IPS DF 6.9 (cell line): ENCODE data around the gene VEZF1.

Experiments used
- DNase-seq: peaks from one replicate; pipeline ENCODE4 v3.0.0-alpha.2; 2013; ENCODE audit warnings: low read depth, low spot score
- H3K27ac ChIP-seq: one replicate; pipeline ENCODE4 v1.5.1; 2013; ENCODE audit warnings: low read length, control low read depth
- H3K27me3 ChIP-seq: 2 replicates; pipeline ENCODE4 v1.6.1; 2013; ENCODE audit warnings: mild to moderate bottlenecking, low read length; ENCODE audit not compliant: control insufficient read depth, insufficient read depth
- H3K36me3 ChIP-seq: 2 replicates; pipeline ENCODE4 v1.6.1; 2013; ENCODE audit warnings: low read length; ENCODE audit not compliant: control insufficient read depth, insufficient read depth
- H3K4me1 ChIP-seq: 2 replicates; pipeline ENCODE4 v1.6.1; 2013; ENCODE audit warnings: low read length; ENCODE audit not compliant: control insufficient read depth, insufficient read depth
- H3K4me3 ChIP-seq: 2 replicates; pipeline ENCODE4 v1.5.1; 2013; ENCODE audit warnings: mild to moderate bottlenecking, low read length
- H3K9me3 ChIP-seq: 2 replicates; pipeline ENCODE4 v1.6.1; 2013; ENCODE audit warnings: low read length, inconsistent platforms; ENCODE audit not compliant: control insufficient read depth, insufficient read depth
- WGBS: extraction: QIAGEN DNeasy Blood & Tissue Kit; methylation state at CpG from one replicate; pipeline ENCODE4 v1.1.7; 2013; ENCODE audit warnings: mixed read lengths, missing lambda C conversion rate; ENCODE audit not compliant: insufficient read length, insufficient coverage; 5-methylcytosine and 5-hydroxymethylcytosine counted together

Gene VEZF1

DNA sequence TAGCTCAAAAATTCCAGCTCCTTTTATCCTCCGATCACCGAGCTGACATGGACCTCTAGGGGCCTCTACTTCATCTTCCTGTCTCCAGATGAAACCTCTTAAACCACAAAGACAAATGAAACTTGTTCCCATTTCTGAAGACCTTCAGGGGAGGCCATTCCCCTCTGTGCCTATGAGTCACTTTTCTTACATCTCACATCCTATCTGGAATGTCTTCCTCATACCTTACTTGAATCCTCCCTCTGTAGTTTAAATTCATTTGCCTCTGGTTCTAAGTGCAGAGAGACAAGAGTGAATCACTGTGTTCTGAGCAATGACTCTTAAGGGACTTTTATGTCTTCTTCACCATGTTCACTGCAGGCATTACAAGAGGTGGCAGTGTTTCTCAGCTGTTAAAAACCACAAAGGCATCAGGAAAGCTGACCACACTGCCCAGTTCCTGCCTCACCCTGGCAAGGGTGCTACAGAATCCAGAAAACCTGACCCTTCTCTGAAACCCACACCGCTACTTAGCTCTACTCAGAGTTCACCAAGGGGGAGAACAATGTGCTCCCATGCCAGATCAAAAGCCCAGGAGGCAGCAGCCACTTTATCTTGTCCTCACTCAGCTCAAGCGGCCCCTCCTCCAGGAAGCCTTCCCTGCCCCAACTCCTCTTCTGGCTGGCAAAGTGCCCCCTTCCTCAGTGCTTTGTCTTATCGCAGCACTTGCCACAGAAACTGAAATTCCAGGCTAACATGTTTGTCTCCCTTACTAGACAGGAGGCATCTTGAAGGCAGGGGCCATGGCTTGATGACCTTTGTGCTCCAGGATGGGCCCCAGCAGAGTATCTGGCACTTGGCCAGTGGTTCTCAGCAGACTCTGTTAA, 39.3 kb downstream of the VEZF1 start:
- Histone ChIP-seq H3K9me3 (no peaks in the 10 kb centered on the region), H3K27me3 (no peaks in the 10 kb centered on the region; the same call in 1 of the 2 replicates), H3K4me3 (no peak overlapping the region), H3K36me3 (no peaks in the 10 kb centered on the region), H3K4me1 (peaks cover 10% of the 10 kb centered on the region), H3K27ac (no peak overlapping the region)
- no CpG with 5 or more reads among the region's 5 CpGs for WGBS
- no peak for DNase-seq

- H3K4me3 ChIP-seq, result no peak overlapping the region
- no CpG with 5 or more reads among the region's 5 CpGs for WGBS
- H3K4me1 ChIP-seq, result peaks cover 10% of the 10 kb centered on the region
- H3K27me3 ChIP-seq, result no peaks in the 10 kb centered on the region
- DNase-seq, result no peak
- no peaks in the 10 kb centered on the region for H3K36me3 ChIP-seq
- H3K9me3 ChIP-seq, result no peaks in the 10 kb centered on the region
- H3K27ac ChIP-seq, result no peak overlapping the region
These were observed 39.9 kb downstream of the VEZF1 start for GRCh38 chr17:57948169-57948554.

DNA sequence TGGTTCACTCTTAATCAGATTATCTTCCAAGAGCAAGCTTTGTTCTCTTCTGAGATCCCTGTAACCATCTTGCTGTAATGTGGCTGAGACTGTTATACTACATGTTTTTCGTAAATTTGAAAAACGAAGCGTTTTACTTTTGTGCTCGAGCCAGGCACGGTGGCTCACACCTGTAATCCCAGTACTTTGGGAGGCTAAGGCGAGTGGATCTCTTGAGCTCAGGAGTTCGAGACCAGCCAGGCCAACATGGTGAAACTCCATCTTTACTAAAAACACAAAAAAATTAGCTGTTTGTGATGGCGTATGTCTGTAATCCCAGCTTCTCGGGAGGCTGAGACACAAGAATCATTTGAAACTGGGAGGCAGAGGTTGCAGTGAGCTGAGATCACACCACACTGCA, 40.7 kb downstream of the VEZF1 start:
- Histone ChIP-seq H3K4me1 (peaks cover 10% of the 10 kb centered on the region; the same call in 1 of the 2 replicates), H3K36me3 (no peaks in the 10 kb centered on the region), H3K27ac (no peak overlapping the region), H3K9me3 (no peaks in the 10 kb centered on the region), H3K4me3 (no peak overlapping the region), H3K27me3 (no peaks in the 10 kb centered on the region)
- no CpG with 5 or more reads among the region's 9 CpGs for WGBS
- DNase-seq, result no peak

DNA sequence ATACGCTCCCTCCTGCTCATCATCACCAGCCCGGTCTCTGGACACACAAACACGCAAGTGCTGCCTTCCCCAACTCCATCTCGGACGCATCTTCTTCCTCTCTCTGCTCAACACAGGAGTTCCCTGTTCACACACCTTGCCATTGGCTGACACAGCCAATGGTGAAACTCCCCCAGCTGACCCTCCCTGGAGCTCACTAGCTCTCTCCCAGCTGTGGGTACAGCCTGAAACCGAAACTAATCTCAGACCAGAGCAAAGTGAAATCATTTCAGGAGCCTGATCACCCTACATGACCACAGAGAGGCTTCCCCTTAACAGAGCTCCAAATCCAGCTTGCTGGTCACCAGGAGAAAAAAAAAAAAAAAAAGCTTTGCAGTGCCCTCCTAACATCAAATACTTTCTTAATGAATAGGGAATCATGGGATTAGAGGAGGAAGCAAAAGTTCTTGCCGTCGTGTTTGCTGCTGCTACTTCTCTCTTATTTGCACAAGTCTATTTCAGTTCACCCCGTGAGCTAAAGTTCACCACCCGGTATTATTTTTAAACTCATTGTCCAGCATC, 41.2 kb downstream of the VEZF1 start:
- H3K36me3 ChIP-seq, result no peaks in the 10 kb centered on the region
- H3K4me1 ChIP-seq, result peaks cover 10% of the 10 kb centered on the region; the same call in 1 of the 2 replicates
- DNase-seq, result no peak
- no peak overlapping the region for H3K4me3 ChIP-seq
- WGBS, result no CpG with 5 or more reads among the region's 10 CpGs
- H3K9me3 ChIP-seq, result no peaks in the 10 kb centered on the region
- no peaks in the 10 kb centered on the region for H3K27me3 ChIP-seq
- no peak overlapping the region for H3K27ac ChIP-seq

- H3K9me3 ChIP-seq, result no peaks in the 10 kb centered on the region
- no peak overlapping the region for H3K4me3 ChIP-seq
- peaks cover 10% of the 10 kb centered on the region; the same call in 1 of the 2 replicates for H3K4me1 ChIP-seq
- no peak overlapping the region for H3K27ac ChIP-seq
- no peaks in the 10 kb centered on the region for H3K36me3 ChIP-seq
- no peak for DNase-seq
- H3K27me3 ChIP-seq, result no peaks in the 10 kb centered on the region
- WGBS, result no CpG with 5 or more reads among the region's 6 CpGs
These were observed 41.9 kb downstream of the VEZF1 start for GRCh38 chr17:57945996-57946797.

- Histone ChIP-seq H3K27ac (no peak overlapping the region), H3K27me3 (no peaks in the 10 kb centered on the region), H3K36me3 (no peaks in the 10 kb centered on the region), H3K4me1 (peaks cover 9% of the 10 kb centered on the region; the same call in 1 of the 2 replicates), H3K9me3 (no peaks in the 10 kb centered on the region), H3K4me3 (no peak overlapping the region)
- no peak for DNase-seq
- WGBS, result no CpG with 5 or more reads among the region's 6 CpGs
These were observed 43.1 kb downstream of the VEZF1 start for GRCh38 chr17:57944908-57945307.

DNA sequence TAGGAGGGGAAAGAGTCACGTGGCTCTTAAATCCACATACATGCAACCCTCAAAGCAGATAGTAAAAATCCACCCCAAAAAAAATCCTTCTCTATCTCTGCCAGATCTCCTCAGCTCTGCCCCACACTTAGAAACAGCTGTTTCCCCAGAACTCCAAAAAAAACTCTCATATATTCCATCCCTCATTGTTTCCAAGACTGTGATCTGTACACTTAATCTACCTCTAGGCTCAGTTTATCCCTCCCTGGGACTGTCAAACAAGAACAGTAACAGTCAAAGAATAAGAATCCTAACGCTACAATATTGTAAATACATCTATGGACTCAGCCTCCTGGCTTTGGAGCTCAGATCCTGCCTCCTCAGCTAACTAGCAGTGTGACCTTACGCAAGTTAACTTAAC, 44.4 kb downstream of the VEZF1 start:
- peaks cover 3% of the 10 kb centered on the region; the same call in 1 of the 2 replicates for H3K4me1 ChIP-seq
- no peaks in the 10 kb centered on the region for H3K36me3 ChIP-seq
- no peaks in the 10 kb centered on the region for H3K27me3 ChIP-seq
- no peak for DNase-seq
- H3K9me3 ChIP-seq, result no peaks in the 10 kb centered on the region
- H3K4me3 ChIP-seq, result no peak overlapping the region
- no peak overlapping the region for H3K27ac ChIP-seq
- WGBS, result no CpG with 5 or more reads among the region's 3 CpGs

DNA sequence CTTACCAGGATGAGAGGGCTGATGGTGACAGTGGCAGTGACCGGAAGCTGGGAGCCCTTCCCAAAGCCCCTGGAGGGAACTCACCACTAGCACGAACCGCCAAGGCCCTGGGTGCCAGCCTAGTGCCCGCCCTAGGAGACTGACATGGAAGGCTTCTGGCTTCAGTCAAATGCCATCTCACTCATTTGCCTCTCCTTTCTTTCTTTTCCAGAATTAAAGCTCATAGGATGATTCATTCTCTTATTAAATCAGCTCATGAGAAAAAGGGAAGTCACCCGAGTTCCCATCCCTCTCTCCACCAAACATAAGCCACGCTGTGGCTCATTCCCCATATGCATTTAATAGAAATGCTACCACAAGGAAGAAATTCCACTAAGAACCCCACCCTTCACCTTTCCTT, 44.9 kb downstream of the VEZF1 start:
- no peaks in the 10 kb centered on the region for H3K36me3 ChIP-seq
- H3K9me3 ChIP-seq, result no peaks in the 10 kb centered on the region
- WGBS, result no CpG with 5 or more reads among the region's 6 CpGs
- no peak overlapping the region for H3K27ac ChIP-seq
- peaks cover 3% of the 10 kb centered on the region; the same call in 1 of the 2 replicates for H3K4me1 ChIP-seq
- no peak for DNase-seq
- no peak overlapping the region for H3K4me3 ChIP-seq
- no peaks in the 10 kb centered on the region for H3K27me3 ChIP-seq

DNA sequence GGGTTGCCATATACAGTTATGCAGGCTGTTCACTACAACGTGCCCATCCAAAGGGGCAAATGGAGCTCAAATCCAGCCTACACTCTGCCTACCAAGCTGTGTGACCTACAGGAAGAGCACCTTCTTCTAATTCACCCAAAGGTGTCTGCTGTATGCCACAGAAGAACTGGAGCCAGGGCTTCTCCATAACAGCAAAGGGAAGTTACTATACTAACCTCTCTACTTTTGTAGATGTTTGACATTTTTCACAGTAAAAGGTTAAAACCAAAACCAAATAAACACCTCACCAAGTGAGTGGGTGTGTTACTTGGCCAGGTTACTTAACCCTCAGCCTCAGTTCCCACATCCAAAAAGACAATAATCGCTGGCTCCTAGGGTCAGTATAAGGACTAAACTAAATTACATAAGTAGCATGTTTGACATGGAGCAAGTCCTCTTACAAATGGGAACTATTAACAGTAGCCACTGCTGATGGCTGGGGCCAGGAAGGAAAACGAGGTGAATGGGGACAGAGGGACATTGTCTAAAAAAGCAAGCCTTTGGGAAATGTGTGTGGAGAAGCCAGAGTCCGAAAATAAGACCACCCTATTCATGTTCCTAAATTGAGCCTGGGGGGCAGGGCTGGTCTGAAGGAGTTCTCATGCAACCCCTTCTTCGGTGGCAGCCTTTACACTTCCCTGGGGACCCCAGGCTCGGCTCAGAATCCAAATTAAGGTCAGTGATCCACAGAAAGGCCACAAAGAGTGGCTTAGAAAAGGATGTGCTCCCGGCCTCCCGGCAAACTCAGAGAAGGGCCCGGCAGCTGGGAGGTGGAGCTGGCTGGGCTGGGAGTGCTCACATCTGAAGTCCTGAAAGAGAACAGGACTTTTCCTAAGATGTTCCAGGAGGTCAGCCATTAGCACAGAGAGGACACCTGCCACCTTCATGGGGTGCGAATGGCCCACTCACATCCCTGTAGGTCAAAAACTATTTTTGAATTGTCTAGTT, 46.4 kb downstream of the VEZF1 start:
- Histone ChIP-seq H3K4me1 (peaks cover 2% of the 10 kb centered on the region; the same call in 1 of the 2 replicates), H3K36me3 (no peaks in the 10 kb centered on the region), H3K9me3 (no peaks in the 10 kb centered on the region), H3K27me3 (no peaks in the 10 kb centered on the region), H3K27ac (no peak overlapping the region), H3K4me3 (no peak overlapping the region)
- DNase-seq, result no peak
- no CpG with 5 or more reads among the region's 10 CpGs for WGBS
